ENCODE measurements around the gene TSC22D1.

DNA sequence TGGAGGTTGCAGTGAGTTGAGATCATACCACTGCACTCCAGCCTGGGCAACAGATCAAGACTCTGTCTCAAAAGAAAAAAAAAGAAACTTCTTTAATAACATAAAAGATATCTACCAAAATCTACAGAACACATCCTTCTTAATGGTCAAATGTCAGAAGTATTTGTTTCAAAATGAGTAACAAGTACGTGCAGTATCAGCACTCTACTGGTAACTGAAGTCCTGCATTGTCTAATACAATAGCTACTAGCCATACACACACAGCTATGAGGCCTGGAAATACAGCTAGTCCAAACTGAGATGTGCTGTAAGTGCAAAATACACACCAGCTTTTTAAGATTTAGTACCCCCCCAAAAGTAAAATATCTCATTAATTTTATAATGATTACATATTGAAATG is 88.1 kb downstream of the TSC22D1 start:
- TF ChIP-seq, protein P1, sequence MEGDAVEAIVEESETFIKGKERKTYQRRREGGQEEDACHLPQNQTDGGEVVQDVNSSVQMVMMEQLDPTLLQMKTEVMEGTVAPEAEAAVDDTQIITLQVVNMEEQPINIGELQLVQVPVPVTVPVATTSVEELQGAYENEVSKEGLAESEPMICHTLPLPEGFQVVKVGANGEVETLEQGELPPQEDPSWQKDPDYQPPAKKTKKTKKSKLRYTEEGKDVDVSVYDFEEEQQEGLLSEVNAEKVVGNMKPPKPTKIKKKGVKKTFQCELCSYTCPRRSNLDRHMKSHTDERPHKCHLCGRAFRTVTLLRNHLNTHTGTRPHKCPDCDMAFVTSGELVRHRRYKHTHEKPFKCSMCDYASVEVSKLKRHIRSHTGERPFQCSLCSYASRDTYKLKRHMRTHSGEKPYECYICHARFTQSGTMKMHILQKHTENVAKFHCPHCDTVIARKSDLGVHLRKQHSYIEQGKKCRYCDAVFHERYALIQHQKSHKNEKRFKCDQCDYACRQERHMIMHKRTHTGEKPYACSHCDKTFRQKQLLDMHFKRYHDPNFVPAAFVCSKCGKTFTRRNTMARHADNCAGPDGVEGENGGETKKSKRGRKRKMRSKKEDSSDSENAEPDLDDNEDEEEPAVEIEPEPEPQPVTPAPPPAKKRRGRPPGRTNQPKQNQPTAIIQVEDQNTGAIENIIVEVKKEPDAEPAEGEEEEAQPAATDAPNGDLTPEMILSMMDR (optimal IDR thresholded peaks at IDR 0.05 in 1 of 3, IDR thresholded peaks at IDR 0.05 in 1 of 3, conservative IDR thresholded peaks at IDR 0.05 in 1 of 3; ENCODE audit: extremely low read depth in 1 of 3, insufficient read depth in 2 of 3, low read length in 3 of 3) = no peak
- no peak for TF ChIP-seq EZH2 (IDR thresholded peaks at IDR 0.05; ENCODE audit: low read length)

All from keratinocyte (primary cell).